ENCODE data around the gene GTSE1.

Gene GTSE1

GRCh38 chr22:46275455-46276122, 21.1 kb upstream of the GTSE1 start:
- no peak for DNase-seq

- DNase-seq, result no peak
Measured at GRCh38 chr22:46276563-46276962, 20.1 kb upstream of the GTSE1 start.

GRCh38 chr22:46278656-46279645, 17.7 kb upstream of the GTSE1 start:
- no peak for DNase-seq

- DNase-seq, result no peak
Measured at GRCh38 chr22:46280063-46280817, 16.4 kb upstream of the GTSE1 start.

DNA sequence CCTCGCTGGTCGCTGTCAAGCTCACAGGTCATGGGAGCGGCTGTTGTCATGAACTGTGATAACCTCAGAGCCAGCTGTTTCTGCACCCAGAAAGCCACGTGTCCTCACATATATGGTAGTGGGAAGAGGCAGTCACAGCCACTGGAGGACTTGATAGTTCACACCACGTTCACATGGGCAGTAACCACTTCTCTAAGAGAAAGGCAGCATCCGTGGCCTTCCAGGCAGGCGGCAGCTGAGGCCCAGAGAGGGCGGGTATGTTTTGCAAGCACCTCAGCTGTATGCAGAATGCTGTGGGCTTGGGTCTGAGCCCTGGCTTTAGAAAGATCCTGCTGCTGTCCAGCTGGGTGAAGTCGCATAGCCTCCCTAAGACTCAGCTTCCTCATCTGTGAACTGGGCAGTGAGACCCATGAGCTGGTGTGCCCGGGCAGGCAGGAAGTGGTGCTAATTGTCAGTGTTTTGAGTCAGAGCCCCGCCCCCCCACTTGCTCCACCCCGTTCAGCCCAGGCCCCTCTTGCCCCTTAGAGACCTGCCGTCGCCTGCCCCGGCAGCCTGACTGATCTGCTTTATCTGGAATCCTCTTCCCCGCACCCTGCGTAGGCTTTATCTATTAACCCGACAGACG, 15.6 kb upstream of the GTSE1 start:
- no peak for DNase-seq

GRCh38 chr22:46281866-46282678, 14.6 kb upstream of the GTSE1 start:
- no peak for DNase-seq

GRCh38 chr22:46286006-46286405, 10.7 kb upstream of the GTSE1 start:
- no peak for DNase-seq

DNA sequence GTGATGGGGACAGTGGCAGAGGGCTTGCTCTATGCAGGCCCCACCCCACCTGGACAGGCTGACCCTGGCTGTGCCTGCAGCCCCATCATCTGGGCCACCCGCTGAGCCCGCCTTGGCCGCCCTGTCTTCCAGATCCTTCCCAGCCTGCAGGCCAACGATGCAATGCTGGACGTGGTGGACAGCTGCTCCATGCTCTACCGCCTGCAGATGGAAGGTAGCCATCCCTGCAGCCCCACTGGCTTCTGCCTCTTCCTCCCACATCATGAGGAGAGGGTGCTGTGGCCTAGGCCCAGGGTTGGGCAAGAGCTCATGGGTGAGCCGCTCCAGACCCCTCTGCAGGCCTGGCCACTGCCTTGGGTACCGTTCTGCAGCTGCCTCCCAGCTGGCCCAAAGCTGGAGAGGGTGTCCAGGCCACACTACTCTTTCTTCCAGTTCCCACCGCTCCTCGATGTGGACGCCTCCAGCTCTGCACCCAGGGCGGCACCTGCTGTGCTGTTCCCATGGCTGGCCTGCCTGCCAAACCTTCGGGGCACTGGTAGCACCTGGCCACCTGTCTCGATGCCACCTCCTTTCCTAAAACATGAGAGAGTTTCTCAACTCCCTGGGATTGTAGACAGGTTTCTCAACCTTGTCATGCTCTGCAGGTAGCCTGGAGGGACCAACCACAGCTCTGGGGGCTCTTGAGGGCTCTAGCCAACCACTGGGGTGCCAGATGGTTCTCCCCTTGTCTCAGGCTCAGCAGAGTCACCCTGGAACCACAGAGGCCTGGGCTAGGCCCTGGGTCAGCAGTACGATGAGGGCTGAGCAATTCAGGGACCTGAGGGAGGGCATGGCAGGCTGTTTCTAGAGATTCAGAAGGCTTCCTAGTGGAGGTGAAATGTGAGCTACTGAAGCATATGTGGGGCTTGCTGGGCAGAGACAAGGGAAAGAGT, 9.5 kb upstream of the GTSE1 start:
- no peak for DNase-seq

- DNase-seq, result no peak
Measured at GRCh38 chr22:46287873-46288751, 8.6 kb upstream of the GTSE1 start.

- no peak for DNase-seq
Measured at GRCh38 chr22:46288846-46289243, 7.8 kb upstream of the GTSE1 start.

- no peak for DNase-seq
Measured at GRCh38 chr22:46289244-46289891, 7.3 kb upstream of the GTSE1 start.

DNA sequence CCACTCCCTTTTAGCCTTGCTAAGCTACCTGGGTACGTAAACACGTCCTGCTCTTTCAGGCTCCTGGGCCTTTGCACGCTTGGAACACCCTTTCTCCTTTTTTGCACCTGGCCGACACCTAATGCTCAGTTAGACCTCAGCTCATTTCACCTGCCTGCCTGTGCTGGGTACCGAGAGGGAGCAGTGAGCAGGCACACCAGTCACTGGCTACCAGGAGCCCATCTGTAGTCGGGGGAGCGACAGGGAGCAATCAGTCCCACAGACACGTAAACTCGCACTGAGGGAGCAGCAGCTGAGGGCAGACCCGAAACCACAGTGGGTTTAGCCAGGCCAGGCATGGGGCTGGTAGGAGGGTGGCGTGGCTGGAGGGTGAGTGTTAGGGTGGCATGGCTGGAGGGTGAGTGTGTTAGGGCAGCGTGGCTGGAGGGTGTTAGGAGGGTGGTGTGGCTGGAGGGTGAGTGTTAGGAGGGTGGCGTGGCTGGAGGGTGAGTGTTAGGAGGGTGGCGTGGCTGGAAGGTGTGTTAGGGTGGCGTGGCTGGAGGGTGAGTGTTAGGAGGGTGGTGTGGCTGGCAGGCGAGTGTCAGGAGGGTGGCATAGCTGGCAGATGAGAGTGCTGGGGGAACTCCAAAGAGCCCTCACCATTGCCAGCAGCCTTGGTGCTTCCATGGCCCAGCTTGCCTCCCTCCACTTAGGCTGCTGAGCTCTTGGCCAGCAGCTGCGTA, 6.4 kb upstream of the GTSE1 start:
- no peak for DNase-seq

- no peak for DNase-seq
Measured at GRCh38 chr22:46290843-46291785, 5.6 kb upstream of the GTSE1 start.

- no peak for DNase-seq
Measured at GRCh38 chr22:46292173-46292572, 4.5 kb upstream of the GTSE1 start.

DNA sequence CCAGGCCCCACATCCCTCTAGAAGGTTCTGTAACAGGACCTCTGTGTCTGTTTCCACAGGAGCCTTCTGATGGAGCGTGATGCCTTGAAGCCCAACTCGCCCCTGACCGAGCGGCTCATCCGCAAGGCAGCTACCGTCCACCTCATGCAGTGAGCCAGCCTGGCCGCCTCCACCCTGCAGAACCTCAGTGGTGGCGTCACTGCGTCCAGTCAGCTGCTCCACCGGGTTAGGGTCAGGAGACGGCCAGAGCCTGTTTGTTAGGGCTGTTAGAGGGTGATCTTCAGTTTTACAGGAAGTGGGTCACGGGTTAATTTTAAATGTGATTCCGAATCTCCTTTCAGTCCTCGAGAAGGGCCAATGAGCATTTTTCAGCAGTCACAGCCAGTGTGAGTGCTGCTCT, 3.9 kb upstream of the GTSE1 start:
- DNase-seq, result no peak

DNA sequence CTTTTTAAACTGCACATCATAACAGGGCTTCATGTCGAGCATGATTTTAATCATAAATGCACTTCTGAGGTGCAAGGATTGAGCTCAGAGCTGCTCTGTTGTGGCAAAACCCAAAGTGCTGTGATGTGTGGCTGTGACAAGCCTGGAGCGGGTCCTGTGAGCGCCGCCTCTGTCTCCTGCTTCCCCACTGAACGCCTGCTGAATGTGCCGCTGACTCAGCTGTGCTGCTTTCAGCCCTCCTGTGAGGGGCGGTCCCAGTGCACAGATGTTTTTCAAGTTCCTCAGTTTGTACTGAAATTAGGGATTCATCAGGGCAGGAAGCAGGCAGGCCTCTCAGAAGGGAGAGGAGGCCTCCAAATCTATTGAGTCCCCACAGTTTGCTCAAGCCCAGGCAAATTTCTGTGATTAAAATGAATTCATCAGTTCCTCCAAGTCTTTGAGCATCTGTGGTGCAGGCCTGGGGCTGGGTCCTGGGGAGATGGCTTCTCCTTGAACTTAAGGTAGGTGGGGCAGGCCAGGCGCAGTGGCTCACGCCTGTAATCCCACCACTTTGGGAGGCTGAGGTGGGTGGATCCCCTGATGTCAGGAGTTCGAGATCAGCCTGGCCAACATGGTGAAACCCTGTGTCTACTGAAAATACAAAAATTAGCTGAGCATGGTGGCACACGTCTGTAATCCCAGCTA, 3.0 kb upstream of the GTSE1 start:
- DNase-seq, result no peak

DNA sequence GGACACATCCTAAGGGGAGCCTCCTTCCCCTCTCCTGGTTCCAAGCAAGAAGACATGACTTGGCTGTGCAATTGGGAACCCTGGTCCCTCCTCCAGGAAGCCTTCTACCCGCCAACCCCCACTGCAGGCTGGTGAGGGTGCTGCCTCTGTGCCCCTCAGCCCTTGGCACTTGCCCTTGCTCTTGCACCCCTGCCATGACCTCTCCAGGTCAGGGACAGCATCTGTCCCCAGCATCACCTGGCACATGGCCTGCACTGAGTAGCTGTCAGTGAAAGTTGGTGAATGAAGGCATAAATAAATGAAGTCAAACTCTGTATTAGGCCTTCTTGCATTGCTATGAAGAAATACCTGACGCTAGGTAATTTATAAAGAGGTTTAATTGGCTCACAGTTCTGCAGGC, 1.9 kb upstream of the GTSE1 start:
- no peak for DNase-seq

Data from NCI-H1417 treated with DMSO at 0.1 percent for 48 hours (cell line).